NK-92 treated with Interleukin-12 subunit alpha and Interleukin-12 subunit beta, amount 100 ng/mL, for 24 hours (cell line): Measurements from ENCODE around the gene DCDC1.

Experiments used
- DNase-seq: peaks from one replicate; lab custom pipeline; 2025; lab: John Stamatoyannopoulos, UW

DCDC1 gene

DNA sequence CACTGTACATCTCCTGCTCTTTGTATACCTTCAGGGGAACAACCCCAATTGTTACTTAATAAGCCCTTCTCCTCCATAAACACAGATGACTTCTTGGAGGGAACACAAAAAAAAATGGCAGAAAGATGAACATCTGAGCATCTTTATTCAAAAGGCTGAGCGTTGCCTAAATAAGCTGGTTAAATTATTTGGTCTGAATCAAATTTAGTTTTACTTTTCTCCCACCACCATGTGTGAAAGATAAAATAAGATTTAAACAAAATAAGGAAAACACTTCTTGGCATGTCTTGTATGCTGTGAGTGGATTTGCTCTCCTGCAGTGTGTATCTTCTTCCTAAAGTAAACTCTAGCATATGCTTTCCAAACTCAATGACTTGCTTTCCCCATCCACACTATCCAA lies 137.9 kb downstream of the DCDC1 start:
- DNase-seq: no peak

DNA sequence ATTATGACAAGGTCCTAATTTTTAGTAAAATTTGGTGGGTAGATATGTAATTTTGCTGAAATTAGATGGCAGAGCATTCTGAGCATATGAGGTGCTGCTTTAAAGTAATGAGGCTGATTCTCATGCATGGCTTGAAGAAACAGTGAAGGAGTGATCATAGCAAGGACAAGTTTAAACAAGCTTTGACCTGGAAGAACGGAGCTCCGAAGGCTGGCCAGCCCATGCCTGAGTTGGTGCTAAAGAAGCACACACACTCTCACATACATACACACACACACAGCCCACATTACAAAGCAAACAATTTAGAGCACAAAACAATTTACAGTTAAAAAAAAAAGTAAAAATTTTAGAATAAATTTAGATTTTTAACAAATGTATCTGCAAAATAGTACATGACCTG lies 150.7 kb downstream of the DCDC1 start:
- no peak for DNase-seq

DNA sequence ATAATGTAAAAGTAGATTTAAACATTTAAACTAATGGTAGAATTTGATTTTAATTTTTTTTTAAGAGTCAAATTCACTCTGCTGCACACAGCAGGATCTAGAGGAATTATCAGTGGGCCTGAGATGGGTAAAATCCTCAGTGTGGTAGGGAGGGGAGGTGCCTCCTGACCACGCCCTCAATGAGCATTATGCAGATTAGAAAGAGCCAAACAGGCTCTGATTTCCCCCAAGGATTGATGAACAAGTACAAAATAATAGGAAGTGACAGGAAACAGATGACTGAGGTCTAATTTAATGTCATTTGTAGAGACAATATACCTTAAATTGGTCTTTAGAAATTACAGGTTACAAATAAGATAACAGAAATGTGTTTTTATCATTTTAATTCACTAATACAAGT lies 155.2 kb downstream of the DCDC1 start:
- DNase-seq: no peak

DNA sequence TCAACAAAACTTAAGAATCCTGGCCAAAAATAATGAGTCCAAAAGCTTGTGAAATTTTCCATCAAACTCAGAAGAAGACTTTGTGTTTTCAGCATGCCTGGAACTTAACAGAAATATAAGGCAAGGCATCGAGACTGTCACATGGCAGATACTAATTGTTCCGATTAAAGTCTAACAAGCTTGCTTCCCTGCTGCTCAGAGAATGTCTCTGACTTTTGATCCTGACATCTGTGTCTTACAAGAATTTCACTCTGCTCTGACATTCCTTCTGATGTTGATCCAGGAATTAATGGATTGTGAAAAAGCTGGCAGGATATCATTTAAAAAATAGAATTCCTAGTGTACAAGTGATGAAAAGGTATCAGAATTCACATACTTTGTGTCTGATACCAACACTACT lies 170.2 kb downstream of the DCDC1 start:
- DNase-seq: no peak

DNA sequence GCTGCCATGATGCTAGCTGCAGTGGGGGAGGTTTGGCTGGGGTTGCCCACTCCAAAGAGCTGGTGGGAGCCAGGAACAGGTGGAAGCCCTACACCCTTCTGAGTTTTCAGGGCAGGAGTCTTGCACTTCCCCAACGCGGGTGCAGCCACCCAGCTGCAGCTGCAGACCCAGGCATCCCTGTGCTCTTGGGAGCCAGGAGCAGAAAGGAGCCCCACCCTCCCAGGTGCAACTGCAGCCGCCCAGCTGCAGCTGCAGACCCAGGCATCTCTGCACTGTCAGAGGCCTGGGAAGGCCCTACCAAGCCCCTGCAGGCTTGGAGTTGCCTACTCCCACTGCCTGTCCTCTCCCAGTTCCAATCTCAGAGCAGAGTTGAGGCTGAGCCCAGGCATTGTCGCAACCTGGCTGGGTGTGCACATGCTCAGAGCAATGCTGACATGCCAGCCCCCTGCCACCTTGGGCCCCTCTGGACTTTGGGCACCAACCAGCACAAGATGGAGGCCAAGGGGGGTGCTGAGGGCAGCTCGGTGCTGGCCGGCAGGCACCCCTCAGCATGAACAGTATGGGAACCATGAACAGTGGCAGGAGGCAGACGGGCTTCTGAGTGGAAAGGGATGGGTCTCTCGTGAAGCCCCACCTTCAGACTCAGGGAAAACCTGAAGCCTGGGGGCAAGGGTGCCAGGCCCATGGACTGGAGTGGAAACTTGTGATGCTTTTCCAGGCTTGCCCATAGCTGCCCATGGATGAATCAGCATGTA lies 195.4 kb downstream of the DCDC1 start:
- DNase-seq: no peak

DNA sequence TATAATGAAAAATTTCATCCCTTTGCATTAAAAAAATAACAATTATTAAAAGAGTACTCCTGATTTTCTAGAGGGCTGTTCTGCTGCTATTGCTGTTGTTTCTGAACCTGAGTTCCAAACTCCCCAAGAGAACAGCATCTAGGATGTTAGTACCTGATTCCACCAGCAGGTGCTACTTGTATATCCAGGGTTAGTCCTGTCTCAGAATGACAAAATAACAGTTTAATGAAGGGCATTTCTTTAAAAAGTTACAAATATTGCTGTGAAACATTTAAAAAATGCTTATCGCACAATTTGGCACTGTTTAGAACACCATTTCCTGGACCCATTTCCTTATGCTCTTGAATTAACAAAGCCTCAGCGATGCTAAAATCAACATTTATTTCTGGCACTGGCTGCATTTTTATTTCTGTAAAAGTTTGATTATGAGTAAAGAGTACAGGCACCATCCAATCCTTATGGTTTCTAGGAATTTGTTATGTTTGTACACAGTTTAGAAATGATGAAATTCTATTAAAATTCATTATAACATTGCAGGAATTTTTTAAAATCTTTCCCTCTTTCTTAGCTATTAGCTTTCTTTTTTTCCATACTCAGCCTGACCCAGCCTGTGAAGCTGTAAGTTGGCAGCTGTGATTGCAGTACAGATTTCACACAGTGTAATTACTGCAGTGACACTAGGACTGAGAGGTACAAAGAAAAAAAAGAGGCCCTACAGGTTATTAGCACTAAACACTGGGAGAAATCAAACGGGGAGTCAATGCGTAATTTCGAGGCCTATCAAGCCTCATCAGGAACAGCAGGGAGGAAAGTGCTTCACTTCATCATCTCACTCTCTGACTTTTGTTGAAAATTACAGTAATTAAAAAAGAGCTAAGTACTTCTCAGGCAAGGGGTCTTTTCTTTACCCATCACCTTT lies 208.8 kb downstream of the DCDC1 start:
- no peak for DNase-seq

DNA sequence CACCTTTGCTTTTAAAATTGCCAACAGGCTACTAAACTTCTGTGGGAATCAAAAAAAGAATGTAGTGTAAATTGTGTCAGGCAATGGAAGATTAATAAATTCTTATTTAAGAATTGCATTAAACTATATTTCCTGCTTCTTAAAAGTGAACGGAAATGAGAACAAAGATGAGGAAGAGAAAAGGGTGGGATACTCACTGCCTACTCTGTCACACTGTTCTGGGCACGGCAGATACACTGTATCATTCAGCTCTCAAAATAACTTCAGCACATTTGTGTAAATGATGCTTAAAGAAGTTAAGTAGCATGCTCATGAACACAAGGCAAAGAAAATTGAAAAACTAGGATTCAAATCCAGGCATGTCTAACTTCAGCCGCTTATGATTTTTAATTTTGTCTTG lies 218.7 kb downstream of the DCDC1 start:
- DNase-seq: no peak

DNA sequence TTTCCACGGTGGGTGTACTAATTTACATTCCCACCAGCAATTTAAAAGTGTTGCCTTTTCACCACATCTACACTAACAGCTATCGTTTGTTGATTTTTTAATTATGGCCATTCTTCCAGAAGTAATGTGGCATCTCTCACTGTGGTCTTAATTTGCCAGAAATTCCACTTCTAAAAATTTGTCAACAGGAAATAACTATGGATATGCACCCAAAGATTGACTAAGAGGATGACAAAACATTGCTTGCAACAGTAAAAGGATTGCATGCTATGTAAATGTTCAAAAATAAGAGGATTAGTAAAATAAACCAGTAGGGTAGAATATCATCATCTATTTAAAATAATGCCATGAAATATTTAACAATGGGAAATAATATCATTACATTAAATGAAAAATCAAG lies 219.5 kb downstream of the DCDC1 start:
- no peak for DNase-seq

DNA sequence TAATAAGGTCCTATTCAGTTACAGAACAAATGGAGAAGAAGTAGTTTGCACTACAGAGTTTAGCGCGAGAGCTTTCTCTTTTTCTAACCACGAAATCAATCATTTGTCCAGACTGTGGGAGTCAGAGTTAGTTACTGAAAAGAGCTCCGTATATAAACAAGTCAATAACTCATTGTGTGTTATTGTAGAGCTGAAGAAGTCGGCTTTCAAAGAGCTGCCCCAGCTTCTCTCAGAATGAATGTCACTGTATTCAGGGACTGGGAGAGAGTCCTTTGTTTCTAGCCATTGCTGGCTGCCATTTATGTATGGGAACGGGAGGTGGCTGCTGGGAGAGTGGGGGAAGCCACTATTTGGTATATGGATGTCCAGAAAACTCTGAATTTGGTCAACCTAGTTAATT lies 227.8 kb downstream of the DCDC1 start:
- no peak for DNase-seq

DNA sequence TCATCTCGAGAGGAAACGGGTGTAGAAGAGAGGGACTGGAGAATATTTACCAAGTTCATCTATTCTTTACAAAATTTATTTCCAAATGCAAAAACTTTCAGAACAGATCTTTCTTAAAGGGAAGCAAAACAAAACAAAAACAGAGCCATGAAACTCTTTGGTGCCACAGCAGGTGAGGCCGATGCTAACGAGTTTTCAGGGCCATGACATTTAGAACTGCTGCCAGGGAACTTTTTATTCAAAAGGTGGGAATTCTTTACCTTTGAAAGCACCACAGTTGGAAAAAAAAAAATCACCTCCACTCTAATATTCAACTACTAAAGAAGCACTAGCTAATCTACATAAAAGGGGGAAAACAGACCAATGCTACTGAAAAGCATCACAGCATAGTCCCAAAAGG lies 230.1 kb downstream of the DCDC1 start:
- no peak for DNase-seq

DNA sequence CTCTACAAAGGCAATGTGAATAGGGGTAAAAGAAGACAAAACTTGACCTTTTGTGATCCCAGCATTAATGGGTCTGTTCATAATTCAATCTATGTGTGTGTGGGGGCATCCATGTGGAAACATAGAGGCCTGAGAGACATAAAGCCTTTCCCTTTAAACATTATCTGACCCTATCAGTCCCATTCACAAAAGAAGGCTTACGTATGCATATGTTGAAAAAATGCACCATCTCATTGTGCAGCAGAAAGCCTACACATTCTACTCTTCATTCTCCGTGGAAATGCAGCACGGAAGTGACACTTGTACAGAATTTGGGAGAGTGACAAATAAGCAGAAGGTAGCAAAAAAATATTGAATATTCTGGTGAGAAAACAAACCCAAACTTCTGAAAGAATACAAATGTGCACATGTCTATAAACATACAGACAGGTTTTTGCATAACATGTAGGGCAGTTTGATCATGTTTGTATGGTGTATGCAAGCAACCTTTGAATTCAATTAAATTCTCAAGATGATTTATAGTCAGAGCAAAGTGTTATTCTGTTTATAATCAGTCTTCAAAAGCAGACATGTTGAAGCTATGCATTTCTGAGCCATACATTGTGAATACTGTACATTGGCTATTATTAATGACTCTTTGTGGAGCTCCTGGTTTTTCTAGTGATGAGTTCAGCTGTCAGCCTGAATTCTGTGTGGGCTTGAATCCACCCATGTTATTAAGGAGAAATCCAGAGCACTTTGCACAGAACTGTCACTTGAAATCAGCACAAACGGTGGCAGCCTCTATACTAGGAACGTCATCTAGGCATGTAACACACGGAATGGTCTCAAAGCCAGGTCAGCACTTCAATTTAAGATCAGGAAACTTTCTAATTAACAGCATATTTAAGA lies 236.8 kb downstream of the DCDC1 start:
- no peak for DNase-seq

DNA sequence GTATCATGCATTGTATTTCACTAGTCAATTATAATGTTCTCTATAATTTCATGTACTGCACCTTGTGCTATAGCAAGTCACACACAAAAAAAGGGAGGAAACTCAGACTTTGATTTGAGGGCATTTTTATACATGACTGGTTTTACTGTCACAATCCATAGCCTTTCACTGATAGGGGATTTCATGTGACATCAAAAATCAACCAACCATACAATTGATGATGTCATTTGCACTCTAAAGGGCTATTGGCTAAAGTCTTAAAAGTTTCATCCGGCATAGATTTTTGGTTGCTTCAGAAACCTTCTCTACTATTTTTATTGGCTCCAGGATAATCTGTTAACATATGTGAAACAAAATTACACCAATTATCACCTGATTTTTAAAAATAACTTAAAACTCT lies 237.8 kb downstream of the DCDC1 start:
- no peak for DNase-seq

DNA sequence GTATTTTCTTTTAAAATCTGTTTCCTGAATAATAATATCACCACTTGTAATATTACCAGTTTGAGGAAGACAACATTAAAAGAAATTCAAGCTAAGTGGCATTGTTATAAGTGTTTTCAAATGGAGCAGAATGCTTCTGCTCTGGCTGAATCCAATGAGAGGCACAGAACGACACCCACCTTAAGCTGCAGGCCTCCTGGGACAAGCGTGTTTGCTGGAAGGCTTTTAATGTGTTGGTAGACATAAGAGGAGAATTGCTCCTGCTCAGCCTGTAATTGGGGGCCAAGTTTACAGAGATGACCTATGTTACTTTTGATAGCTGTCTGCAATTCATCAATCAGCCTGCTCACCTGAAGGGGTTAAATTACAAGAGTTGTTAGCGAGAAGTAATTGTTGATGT lies 242.2 kb downstream of the DCDC1 start:
- DNase-seq: no peak

DNA sequence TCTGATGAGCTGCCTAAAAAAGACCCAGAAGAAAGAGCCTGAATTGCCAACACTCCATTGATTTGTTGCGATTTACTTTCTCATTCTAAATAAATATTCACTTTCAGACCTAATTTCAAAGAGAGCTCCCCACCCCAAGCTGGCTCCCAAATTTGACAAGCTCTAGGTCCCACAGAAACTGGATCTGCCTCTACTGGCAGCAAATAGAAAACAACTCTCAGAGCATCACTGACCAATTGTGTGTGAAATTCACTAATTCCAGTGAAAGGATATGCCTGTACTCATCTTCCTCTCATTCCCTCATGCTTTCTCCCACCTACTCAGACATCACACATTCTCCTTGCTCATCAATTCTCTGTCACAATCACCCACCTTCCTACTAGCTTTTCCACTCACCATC lies 249.1 kb downstream of the DCDC1 start:
- no peak for DNase-seq

DNA sequence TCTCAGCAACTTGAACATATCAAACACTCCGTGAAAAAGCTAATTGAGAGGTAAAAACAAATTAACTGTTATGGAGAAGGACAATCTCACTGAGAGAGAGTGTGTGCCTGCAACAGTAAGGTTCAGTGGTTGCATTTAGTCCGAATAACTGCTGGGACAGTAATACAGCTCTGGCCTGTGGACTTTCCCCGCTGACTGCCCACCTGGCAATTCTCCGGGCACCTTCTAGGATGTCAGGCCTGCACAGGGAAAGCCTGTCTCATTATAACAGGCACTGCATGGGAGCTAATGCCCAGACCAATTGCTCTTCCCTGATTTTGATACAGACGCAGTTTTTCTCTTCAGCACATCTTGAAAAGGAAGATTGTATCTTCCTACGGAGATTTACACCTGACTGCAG lies 251.0 kb downstream of the DCDC1 start:
- DNase-seq: no peak

DNA sequence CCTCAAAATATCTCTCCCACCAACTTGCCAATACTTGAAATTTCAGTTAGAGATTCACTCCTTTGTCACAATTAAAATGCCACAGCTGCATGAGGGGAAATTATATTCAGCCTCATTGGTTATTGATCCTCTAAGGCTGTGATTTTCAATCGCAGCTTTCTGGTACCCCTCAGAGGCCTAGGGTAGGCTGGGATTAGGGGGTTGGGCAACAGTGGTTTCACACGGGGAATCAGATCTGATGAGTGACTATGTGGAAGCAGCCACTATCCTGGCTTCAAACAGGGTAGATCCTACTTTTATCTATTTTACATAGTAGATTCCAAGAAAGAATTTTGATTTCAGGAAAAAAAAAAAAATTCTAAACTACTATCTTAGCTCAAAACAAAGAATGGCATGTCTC lies 252.5 kb downstream of the DCDC1 start:
- no peak for DNase-seq

DNA sequence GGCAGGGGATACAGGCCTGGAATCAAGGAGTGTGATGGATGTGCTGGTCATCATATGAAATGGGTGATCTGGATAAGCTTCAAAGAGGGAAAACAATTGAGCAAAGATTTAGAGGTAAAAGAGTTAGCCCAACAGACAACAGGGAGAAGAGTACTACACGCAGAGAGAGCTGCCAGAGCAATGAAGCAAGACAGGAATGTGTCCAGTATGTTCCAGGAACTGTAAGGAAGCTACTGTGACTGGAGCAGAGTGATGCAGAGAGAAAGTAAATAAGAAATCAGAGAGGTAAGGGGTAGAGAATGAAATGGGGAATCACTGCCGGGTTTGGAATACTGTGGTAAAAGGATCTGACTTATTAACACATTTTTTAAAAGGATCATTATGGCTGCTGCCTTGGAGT lies 255.1 kb downstream of the DCDC1 start:
- DNase-seq: no peak

DNA sequence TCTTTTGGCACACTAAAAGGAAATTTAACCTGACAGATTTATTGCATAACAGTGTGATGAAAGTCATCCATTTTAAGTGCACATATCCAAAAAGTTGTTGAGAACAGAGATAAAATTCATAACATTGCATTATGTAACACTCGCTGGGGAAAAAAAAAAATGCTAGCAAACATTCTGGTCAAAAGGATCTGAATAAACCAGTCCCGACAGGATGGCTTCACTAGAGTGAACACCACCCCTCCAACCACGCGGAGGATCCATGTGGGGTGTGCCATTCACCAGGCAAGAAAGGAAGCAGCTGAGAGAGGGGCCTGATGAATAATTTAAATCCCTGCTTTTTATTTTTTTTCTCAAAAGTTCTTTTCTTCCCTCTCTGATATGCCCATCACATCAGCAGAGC lies 258.7 kb downstream of the DCDC1 start:
- no peak for DNase-seq

DNA sequence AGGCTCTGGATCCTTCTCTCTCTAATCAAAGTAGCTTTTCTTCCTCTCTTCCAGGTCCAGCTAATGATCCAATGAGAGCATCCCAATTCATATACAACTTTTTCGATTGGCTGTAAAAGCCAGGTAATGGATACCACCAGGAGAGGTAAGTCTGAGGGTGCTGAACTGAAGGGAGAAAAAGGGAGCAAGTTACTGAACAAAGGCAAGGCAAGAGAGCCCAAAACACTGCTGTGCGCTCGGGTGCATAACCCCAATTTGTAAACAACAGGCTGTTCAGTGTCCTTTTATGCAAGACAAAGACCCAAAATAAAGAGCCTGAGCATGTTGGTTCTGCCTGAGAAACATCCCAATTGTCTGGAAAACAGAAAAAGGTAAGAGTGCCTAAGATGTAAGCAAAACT lies 260.1 kb downstream of the DCDC1 start:
- DNase-seq: no peak

DNA sequence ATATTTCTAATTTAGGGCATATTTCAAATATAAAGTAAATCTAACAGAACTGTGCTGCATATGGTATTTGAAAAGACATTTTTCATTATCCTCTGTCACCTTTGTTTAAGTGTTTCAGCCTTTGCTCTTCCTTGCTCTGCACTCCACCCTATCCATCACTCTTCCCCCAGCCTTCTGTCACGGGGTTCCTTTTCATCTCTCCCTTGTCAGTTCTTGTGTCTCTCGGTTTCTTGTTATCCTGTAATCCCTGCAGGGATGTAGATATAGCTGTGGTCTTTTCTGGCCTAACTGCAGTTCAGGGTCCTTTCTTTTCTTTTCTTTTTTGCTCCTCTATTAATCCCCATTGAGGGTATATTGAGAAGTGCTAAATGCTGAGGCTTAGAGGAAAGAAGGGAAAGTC lies 261.9 kb downstream of the DCDC1 start:
- no peak for DNase-seq

DNA sequence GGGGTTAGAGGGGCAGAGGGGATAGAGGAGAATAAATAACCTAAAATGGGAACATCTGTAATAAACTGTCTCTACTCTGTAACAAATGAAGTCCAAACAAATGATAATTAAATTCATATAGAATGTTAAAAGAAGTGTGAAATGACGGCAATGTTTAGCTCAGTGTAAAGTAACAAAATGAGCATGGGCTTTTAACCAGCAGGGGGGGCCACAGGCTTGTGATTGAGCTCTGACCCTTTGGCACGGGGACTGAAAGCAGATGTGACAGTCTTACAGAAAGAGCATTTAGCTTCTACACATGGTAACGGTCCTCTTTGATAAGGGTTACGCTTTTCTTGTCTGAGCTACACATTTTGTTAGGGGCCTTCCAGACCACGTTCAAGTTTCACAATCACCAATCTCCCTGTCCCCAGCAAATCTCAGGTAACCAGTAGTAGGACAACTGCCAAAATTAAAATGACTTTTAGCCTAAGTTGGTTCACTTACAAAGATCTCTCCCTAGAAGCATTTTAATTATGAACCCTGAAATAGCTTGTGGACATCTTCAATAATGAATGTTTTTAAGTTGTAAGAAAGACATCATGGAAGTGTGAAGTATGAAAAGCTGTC lies 262.5 kb downstream of the DCDC1 start:
- DNase-seq: peak; percentile 16

DNA sequence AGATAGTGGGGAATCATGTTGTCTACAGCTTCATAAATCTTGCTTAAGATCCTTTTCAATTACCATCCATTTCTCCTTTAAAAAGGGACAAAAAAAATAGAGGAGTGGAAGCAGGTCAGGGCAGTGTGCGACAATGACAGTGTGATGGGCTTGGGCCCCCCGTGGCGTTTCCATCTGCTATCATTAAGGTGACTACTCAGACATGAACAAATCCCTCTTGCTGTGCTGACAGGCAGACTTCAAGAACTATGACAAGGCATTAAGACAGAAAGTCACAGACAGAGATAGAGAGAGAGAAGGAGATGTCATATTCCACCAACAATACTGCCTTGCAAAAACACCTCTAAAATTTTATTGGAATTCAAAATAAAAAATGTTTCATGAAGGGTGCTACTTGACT lies 263.2 kb downstream of the DCDC1 start:
- no peak for DNase-seq
